ENCODE results near the gene MOXD1. TPM values are rescaled to one million over a fixed set of nuclear protein-coding genes. Genes with fewer than 3 reads are reported as not detected.
"Not testable (repeated sequence)": the region's sequence is repeated elsewhere in the genome, so short reads cannot be mapped to it uniquely, and the experiment has no call there.

The MOXD1 gene
- total RNA-seq, 1 experiment from 2014 or later: 1.3 TPM

DNA sequence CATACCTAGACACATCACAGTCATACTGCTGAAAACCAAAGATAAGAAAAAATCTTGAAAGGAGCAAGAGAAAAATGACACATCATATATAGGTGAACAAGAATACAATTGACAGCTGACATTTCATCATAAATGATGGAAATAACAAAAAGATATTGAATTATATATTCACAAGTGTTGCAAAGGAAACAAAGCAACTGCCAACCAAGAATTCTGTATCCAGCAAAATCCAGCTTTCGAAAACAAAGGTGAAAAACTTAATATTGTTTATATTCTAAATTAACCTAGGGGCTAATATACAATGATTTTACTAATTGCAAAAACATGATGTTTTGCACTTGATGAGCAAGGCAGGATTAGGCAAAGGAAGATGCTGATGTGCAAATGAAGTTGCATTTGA, 84.3 kb downstream of the MOXD1 start:
- H3K79me2 ChIP-seq (ENCODE audit: low read depth): no peaks in the 10 kb centered on the region
- no peaks in the 10 kb centered on the region for H3K4me1 ChIP-seq (replicated peaks; ENCODE audit: insufficient read depth)
- H2AFZ ChIP-seq: no peak overlapping the region
- H3K36me3 ChIP-seq (ENCODE audit: low read depth): no peaks in the 10 kb centered on the region
- ChIA-PET CTCF (no interaction called here), POLR2A (ENCODE audit: unreplicated experiment) (no interaction called here)
- H3K4me2 ChIP-seq: no peak overlapping the region
- DNase-seq: no peak
- H3K9me3 ChIP-seq (ENCODE audit: insufficient read depth, low read depth): peaks cover 5% of the 10 kb centered on the region
- intact Hi-C loops (cut with micrococcal nuclease; ENCODE audit: unreplicated experiment): no loop called here
- no peaks in the 10 kb centered on the region for H3K9me2 ChIP-seq (ENCODE audit: insufficient read depth)
- TF ChIP-seq, protein P1, sequence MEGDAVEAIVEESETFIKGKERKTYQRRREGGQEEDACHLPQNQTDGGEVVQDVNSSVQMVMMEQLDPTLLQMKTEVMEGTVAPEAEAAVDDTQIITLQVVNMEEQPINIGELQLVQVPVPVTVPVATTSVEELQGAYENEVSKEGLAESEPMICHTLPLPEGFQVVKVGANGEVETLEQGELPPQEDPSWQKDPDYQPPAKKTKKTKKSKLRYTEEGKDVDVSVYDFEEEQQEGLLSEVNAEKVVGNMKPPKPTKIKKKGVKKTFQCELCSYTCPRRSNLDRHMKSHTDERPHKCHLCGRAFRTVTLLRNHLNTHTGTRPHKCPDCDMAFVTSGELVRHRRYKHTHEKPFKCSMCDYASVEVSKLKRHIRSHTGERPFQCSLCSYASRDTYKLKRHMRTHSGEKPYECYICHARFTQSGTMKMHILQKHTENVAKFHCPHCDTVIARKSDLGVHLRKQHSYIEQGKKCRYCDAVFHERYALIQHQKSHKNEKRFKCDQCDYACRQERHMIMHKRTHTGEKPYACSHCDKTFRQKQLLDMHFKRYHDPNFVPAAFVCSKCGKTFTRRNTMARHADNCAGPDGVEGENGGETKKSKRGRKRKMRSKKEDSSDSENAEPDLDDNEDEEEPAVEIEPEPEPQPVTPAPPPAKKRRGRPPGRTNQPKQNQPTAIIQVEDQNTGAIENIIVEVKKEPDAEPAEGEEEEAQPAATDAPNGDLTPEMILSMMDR (conservative IDR thresholded peaks at IDR 0.05): no peak
- TF ChIP-seq EZH2 (IDR thresholded peaks at IDR 0.05; ENCODE audit: low read depth): no peak
- H4K20me1 ChIP-seq (ENCODE audit: insufficient read depth): no peaks in the 10 kb centered on the region
- no TSS peak for BruUV-seq (replicated peaks)
- no peaks in the 10 kb centered on the region for H3F3A ChIP-seq (ENCODE audit: insufficient read depth, low read depth)
- no peak overlapping the region for H3K4me3 ChIP-seq
- no peak overlapping the region for H3K27ac ChIP-seq
- H3K27me3 ChIP-seq (ENCODE audit: insufficient read depth, low read depth): no peaks in the 10 kb centered on the region

DNA sequence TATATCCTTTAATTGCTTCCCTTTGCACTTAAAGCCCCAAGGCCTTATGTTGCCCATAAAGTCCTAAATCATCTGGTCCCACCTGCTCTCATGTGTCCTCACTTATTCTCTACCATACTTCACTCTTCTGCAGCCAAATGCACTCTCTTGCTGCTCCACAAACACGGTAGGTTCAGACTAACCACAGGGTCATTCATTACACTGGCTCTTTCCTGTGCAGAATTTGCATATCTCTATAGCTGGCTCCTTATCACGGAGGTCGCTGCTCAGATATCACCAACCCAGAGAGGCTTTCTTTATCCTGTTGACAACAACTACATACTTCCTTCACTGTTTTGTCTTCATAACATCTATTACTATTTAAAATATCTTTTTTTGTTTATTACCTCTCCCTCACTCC, 86.8 kb downstream of the MOXD1 start:
- Histone ChIP-seq H4K20me1 (ENCODE audit: insufficient read depth) (no peaks in the 10 kb centered on the region), H3K79me2 (ENCODE audit: low read depth) (no peaks in the 10 kb centered on the region), H3K27me3 (ENCODE audit: insufficient read depth, low read depth) (no peaks in the 10 kb centered on the region), H3K4me3 (no peak overlapping the region), H3K9me3 (ENCODE audit: insufficient read depth, low read depth) (peaks cover 5% of the 10 kb centered on the region), H3K9me2 (ENCODE audit: insufficient read depth) (no peaks in the 10 kb centered on the region), H3K36me3 (ENCODE audit: low read depth) (no peaks in the 10 kb centered on the region), H3F3A (ENCODE audit: insufficient read depth, low read depth) (no peaks in the 10 kb centered on the region), H3K4me1 (replicated peaks; ENCODE audit: insufficient read depth) (no peaks in the 10 kb centered on the region), H2AFZ (peak overlapping the region; percentile 11; the same call in 1 of the 2 replicates), H3K4me2 (no peak overlapping the region), H3K27ac (no peak overlapping the region)
- TF ChIP-seq EZH2 (IDR thresholded peaks at IDR 0.05; ENCODE audit: low read depth): no peak
- TF ChIP-seq, protein P1 (conservative IDR thresholded peaks at IDR 0.05): no peak
- ChIA-PET CTCF (no interaction called here), POLR2A (ENCODE audit: unreplicated experiment) (no interaction called here)
- no TSS peak for BruUV-seq (replicated peaks)
- no peak for DNase-seq
- intact Hi-C loops (cut with micrococcal nuclease; ENCODE audit: unreplicated experiment): no loop called here

- no TSS peak for BruUV-seq (replicated peaks)
- no peaks in the 10 kb centered on the region for H3K9me2 ChIP-seq (ENCODE audit: insufficient read depth)
- H4K20me1 ChIP-seq (ENCODE audit: insufficient read depth): no peaks in the 10 kb centered on the region
- H3K36me3 ChIP-seq (ENCODE audit: low read depth): no peaks in the 10 kb centered on the region
- no peaks in the 10 kb centered on the region for H3K4me1 ChIP-seq (replicated peaks; ENCODE audit: insufficient read depth)
- H3K4me2 ChIP-seq: no peak overlapping the region
- DNase-seq: no peak
- intact Hi-C loops (cut with micrococcal nuclease; ENCODE audit: unreplicated experiment): no loop called here
- no peak overlapping the region for H2AFZ ChIP-seq
- no peaks in the 10 kb centered on the region for H3K27me3 ChIP-seq (ENCODE audit: insufficient read depth, low read depth)
- H3K79me2 ChIP-seq (ENCODE audit: low read depth): no peaks in the 10 kb centered on the region
- TF ChIP-seq EZH2 (IDR thresholded peaks at IDR 0.05; ENCODE audit: low read depth): no peak
- TF ChIP-seq, protein P1 (conservative IDR thresholded peaks at IDR 0.05): no peak
- H3K9me3 ChIP-seq (ENCODE audit: insufficient read depth, low read depth): 0 out of 2 replicates have a peak, but pooled peaks cover under 1% of the 10 kb centered on the region
- no peak overlapping the region for H3K4me3 ChIP-seq
- no peaks in the 10 kb centered on the region for H3F3A ChIP-seq (ENCODE audit: insufficient read depth, low read depth)
- no peak overlapping the region for H3K27ac ChIP-seq
- ChIA-PET CTCF (no interaction called here), POLR2A (ENCODE audit: unreplicated experiment) (no interaction called here)
Measured at GRCh38 chr6:132310921-132311320, 90.4 kb downstream of the MOXD1 start.

DNA sequence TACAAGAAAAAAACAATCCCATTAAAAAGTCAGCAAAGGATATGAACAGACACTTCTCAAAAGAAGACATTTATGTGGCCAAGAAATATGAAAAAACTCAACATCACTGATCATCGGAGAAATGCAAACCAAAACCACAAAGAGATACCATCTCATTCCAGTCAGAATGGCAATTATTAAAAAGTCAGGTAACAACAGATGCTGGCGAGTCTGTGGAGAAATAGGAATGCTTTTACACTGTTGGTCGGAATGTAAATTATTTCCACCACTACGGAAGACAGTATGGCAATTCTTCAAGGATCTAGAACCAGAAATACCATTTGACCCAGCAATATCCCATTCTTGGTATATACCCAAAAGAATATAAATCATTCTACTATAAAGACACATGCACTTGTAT, 91.1 kb downstream of the MOXD1 start:
- H4K20me1 ChIP-seq (ENCODE audit: insufficient read depth); BruUV-seq (replicated peaks); DNase-seq; H3K79me2 ChIP-seq (ENCODE audit: low read depth); CTCF ChIA-PET; H3K27ac ChIP-seq; H3K4me3 ChIP-seq; H2AFZ ChIP-seq; H3K4me1 ChIP-seq (replicated peaks; ENCODE audit: insufficient read depth); H3K9me2 ChIP-seq (ENCODE audit: insufficient read depth); H3K4me2 ChIP-seq; intact Hi-C loops (cut with micrococcal nuclease; ENCODE audit: unreplicated experiment); H3K9me3 ChIP-seq (ENCODE audit: insufficient read depth, low read depth); H3F3A ChIP-seq (ENCODE audit: insufficient read depth, low read depth); H3K36me3 ChIP-seq (ENCODE audit: low read depth); POLR2A ChIA-PET (ENCODE audit: unreplicated experiment); H3K27me3 ChIP-seq (ENCODE audit: insufficient read depth, low read depth): not testable (repeated sequence)
